KOPT-K1 (cell line): ENCODE results near the gene COX8C.

Experiments
- H3K27ac ChIP-seq: fragments of 200-600 bp; sonication (generic); 2 replicates; pipeline ENCODE4 v1.5.1; 2016; ENCODE audit warnings: antibody characterized with exemption, mild to moderate bottlenecking, low read depth, low read length; ENCODE audit not compliant: poor library complexity, severe bottlenecking
- H3K36me3 ChIP-seq: fragments of 200-600 bp; sonication (generic); 2 replicates; pipeline ENCODE4 v1.5.1; 2017; ENCODE audit warnings: antibody characterized with exemption, mild to moderate bottlenecking, low read length, moderate library complexity; ENCODE audit not compliant: insufficient read depth
- H3K9me3 ChIP-seq: fragments of 200-600 bp; sonication (generic); 2 replicates; pipeline ENCODE4 v1.5.1; 2017; ENCODE audit warnings: antibody characterized with exemption, low read length, mild to moderate bottlenecking; ENCODE audit not compliant: insufficient read depth, poor library complexity, severe bottlenecking

COX8C gene, protein sequence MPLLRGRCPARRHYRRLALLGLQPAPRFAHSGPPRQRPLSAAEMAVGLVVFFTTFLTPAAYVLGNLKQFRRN

DNA sequence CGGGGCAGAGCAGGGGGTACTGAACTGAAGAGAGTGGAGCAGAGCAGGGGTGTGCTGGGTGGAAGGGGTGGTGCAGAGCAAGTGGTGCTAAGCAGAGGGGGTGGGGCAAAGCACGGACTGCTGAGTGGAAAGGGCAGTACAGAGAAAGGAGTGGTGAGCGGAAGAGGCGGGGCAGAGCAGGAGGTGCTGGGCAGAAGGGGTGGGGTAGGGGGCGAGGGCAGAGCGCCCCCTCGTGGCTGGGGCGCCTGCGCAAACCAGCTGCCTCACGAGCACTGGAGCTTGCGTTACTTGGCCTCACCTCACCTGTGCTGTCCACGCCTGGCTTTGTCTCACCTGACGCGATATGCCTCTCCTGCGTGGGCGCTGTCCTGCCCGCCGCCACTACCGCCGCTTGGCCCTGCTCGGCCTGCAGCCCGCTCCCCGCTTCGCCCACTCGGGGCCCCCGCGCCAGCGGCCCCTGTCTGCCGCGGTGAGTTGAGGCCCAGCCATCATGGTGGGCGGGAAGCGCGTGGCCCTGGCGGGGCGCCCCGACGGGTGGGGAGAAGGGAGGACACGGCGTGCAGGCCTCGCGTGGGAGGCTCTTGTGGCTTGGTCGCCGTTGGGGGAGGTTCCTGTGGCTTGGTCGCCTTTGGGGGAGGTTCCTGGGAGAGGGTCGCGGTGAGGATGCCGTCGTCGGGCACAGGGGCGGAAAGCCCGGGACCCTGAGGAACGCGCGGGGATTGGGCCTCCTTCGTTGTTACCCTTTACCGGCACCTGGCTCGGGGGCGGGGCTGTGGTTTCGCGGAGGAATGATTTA lies at the start of gene COX8C:
TSS of gene COX8C (plus strand) at position 257 of the 796 bp plus-strand sequence. CDS start at position 344, 87 bp downstream.
- peaks cover 6% of the 10 kb centered on the region for H3K9me3 ChIP-seq
- no peaks in the 10 kb centered on the region for H3K36me3 ChIP-seq
- no peak within 1 kb of the TSS for H3K27ac ChIP-seq

DNA sequence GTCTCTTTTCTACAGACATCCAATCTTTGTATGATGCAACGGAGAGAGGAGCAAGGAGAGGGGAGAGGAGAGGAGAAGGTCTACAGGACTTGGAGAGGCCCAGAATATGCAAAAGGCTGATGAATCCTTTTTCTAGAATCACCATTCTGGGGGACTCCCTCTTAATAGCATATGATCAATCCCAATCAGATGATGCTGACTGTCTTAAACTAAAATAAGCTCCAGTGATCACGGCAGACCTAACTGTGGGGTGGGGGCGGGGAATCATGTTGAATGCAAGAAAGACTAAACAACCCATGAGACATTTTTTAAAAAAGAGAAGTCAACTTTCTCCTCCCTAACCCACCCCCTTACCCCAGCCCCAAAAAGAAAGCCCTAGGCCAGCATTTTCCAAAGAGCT lies 47.6 kb upstream of the COX8C start:
- Histone ChIP-seq H3K27ac (no peak overlapping the region), H3K36me3 (no peaks in the 10 kb centered on the region; the same call in 1 of the 2 replicates), H3K9me3 (no peaks in the 10 kb centered on the region)

DNA sequence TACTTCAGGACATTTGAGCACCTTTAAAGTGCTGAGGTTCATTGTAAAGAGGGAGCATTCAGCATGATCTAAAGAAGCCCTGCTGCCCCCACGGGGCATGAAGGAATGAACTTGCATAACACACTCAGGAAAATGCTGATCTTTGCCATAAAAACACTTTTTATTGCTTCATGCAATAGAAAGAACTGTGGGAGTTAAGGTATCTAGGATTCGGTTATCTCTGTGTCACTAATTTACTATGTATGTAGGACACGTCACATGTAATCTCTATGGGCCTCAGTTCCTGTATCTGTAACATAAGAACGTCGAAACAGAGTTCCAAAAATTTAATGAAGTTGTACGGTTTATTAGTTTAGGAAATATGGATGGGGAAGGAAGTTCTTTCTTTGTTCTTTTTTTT lies 47.1 kb upstream of the COX8C start:
- Histone ChIP-seq H3K9me3 (no peaks in the 10 kb centered on the region), H3K36me3 (no peaks in the 10 kb centered on the region), H3K27ac (no peak overlapping the region)

DNA sequence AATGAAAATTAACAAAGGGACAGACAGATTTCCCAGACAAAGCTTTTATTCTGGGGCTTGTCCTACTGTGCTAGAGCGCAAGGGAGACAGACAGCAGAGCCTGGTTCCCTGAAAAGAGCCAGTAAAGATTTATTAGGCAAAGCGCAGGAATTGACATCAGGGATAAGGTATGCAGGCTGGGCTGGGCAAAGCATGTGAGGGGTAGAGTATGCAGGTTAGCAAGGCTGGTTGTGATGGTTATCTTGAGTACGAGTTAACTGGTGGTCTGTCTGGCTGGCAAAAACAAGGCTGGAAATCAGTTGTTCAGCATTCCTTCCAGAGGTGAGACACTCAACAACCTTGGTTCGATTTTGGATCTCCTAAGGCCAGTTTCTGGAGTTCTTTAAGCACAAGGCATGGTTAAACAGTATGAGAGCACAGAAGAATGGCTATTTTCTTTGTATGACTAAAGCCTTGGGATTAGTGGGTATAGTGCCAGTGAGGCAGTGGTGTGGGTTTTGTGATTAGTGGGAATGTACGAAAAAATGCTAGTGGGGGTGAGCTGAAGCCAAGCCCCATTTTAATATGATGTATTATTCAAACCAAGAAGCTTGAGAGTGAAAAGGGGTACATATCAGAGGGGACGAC lies 45.0 kb upstream of the COX8C start:
- no peaks in the 10 kb centered on the region for H3K9me3 ChIP-seq
- H3K36me3 ChIP-seq: no peaks in the 10 kb centered on the region
- H3K27ac ChIP-seq: no peak overlapping the region

DNA sequence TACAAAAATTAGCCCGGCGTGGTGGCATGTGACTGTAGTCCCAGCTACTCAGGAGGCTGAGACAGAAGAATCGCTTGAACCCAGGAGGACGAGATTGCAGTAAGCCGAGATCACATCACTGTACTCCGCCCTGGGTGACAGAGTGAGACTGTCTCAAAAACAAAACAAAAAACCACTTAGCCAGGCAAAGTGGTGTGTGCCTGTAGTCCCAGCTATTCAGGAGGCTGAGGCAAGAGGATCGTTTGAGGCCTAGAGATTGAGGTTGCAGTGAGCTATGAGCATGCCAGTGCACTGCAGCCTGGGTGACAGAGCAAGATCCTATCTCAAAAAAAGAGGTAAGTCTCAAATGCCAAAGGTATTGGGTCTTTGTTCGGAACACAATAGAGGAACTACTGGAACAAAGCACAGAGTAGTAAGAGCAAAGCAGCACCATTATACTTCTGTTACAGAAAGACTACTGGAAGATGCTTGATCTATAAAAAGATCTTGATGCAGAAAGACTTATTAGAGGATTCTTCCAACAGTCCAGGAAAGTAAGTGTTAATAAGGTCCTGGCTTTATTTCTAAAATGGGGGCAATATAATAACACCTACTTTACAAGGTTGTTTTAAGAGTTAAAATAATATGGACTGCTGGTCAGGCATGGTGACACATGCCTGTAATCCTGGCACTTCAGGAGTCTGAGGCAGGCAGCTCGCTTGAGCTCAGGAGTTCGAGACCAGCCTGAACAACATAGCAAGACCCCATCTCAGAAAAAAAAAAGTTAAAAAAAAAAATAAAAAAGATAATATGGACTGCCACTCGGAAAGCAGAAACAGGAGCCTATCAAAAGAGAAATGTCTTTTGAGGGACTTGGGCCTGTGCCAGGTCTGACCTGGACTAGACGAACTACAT lies 44.0 kb upstream of the COX8C start:
- Histone ChIP-seq H3K36me3 (no peaks in the 10 kb centered on the region), H3K9me3 (no peaks in the 10 kb centered on the region), H3K27ac (no peak overlapping the region)

DNA sequence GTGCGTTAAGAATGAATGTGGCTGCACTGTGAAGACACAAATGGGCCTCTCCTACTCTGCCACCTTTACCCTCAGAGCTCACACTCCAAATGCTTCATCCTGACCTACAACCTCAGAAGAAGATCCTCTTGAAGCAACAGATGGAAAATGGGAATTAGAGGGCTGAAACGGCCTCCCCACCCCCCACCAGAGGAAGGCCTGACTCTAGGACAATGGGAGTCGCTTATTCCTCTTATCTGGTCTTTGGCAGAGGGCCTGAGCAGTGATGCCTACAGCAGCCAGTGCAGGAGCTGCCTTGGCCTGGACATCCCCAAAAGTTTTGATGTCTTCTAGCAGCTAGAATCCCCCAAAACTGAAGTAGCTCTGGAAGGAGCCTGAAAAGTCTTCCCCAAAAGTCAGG lies 43.3 kb upstream of the COX8C start:
- Histone ChIP-seq H3K9me3 (no peaks in the 10 kb centered on the region), H3K36me3 (no peaks in the 10 kb centered on the region), H3K27ac (no peak overlapping the region)

DNA sequence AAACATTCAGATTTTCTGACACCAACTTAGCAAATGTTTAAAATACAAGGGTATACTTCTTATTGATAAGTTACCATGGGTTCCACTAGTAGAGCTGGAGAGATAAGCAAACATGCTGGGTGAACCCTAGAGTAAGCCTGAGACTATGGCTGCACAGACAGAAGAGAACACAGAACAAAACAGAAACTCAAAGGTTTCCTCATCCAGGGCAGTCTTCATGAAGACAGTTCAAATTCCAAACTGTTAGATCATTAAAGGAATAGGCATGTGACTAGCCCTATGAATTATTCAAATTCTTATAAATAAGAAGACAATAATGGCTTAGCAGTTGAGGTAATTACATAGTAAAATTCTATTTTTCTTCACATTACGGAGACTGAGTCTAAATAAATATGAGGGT lies 42.2 kb upstream of the COX8C start:
- no peaks in the 10 kb centered on the region for H3K36me3 ChIP-seq
- no peaks in the 10 kb centered on the region for H3K9me3 ChIP-seq
- H3K27ac ChIP-seq: no peak overlapping the region

DNA sequence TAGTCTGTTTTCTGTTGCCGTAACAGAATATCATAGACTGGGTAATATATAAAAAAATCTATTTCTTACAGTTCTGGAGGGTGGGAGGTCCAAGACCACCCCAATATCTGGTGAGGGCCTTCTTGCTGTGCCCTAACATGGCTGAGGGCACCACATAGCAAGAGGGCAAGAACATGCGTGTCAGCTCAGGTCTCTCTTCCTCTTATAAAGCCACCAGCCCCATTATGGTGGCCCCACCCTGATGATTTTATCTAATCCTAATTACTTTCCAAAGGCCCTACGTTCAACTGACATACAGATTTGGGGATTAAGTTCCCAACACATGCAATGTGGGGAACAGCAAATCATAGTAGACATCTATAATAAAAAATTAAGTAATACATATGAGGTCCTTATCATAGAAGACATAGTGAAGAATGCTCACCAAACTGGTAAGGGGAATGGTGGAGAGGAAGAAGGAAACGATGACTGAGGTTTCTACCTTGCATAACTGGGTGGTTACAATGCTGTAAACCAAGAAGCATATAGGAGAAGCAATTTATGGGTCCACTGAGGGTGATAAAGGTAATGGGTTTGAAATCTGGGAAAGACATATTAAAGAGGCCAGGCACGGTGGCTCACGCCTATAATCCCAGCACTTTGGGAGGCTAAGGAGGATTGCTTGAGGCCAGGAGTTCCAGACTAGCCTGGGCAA lies 41.1 kb upstream of the COX8C start:
- H3K9me3 ChIP-seq: no peaks in the 10 kb centered on the region
- no peaks in the 10 kb centered on the region for H3K36me3 ChIP-seq
- no peak overlapping the region for H3K27ac ChIP-seq

DNA sequence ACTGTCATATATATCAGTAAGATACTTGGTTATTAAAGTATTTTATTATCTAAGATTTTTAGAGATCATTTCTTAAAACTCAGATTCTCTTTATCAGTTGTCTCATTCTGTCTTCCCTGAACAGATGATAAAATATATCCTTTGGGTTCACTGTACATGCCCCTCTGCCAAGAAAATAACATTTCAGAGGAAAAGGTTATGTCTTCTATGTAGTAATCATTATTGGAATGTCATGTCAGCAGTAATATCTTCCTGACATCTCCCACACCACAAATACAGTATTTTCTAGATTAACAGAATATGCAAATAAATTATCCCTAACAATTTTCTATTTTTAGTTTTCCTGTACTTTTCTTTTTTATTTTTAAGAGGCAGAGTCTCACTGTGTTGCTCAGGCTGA lies 40.2 kb upstream of the COX8C start:
- no peaks in the 10 kb centered on the region for H3K9me3 ChIP-seq
- no peaks in the 10 kb centered on the region for H3K36me3 ChIP-seq
- no peak overlapping the region for H3K27ac ChIP-seq

DNA sequence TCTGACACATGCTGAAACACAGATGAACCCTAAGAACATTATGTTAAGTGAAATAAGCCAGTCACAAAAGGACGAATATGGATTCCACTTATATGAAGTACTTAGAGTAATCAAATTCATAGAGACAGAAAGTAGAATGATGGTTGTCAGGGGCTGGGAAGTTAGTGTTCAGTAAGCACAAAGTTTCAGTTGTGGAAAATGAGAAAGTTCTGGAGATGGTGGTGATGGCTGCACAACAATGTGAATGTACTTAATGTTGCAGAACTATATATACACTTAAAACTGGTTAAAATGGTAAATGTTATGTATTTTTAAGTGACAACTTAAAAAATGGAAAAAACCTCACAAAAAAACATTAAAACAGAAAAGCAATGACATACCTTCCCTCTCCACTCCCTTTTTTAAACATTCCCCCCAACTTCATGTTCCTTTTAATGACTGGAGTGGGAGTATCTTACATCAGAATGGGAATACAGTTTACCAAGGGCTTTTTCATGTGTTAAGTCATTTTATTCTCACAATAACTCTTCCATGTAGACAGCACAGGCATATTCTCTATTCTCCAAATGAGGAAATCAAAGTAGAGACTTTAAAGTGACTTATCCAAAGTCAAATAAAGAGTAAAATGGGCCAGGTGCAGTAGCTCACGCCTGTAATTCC lies 38.2 kb upstream of the COX8C start:
- Histone ChIP-seq H3K36me3 (no peaks in the 10 kb centered on the region), H3K27ac (no peak overlapping the region), H3K9me3 (no peaks in the 10 kb centered on the region)

DNA sequence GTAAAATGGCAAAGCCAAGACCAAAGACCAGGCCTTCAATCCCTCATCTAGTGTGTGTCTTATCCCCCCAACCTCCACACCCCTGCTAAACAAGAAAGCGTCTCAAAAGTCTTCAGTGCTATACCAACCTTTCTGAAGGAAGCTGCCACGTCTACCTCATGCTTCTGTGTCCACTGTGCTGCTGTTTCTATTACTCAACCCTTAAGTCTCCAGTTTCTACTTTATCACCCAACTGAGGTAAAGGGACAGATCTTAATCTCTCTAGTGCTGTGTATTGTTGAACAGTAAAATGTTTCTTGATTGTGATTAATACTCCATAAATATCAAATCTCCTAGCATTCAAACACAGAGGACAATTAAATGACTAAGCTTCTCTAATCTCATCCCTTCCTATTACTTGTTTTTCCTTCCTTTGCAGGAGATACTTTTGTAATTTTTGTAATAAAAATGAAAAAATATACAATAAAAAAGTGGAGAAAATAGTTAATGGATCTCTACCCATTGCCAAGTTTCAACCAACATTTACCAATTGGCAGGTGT lies 37.5 kb upstream of the COX8C start:
- H3K27ac ChIP-seq: no peak overlapping the region
- H3K36me3 ChIP-seq: no peaks in the 10 kb centered on the region
- no peaks in the 10 kb centered on the region for H3K9me3 ChIP-seq

DNA sequence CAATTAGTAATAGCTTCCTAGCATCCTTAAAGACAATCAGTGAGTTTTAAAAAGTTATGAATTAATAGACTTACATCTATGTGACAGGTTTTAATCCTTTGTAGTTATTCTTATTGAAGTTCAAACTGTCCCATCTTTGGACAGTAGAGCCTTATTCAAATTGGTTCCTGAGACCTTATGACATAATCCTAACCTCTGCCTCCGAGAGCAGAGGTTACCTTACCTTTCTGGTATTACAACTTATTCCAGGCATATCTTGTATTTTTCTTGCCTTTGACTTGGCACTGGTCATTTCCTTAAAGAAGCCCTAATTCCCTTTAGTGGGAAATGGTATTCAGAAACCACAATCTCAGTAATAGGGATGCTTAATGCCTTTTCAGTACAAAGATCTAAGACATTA lies 35.9 kb upstream of the COX8C start:
- Histone ChIP-seq H3K36me3 (no peaks in the 10 kb centered on the region), H3K9me3 (no peaks in the 10 kb centered on the region), H3K27ac (no peak overlapping the region)

DNA sequence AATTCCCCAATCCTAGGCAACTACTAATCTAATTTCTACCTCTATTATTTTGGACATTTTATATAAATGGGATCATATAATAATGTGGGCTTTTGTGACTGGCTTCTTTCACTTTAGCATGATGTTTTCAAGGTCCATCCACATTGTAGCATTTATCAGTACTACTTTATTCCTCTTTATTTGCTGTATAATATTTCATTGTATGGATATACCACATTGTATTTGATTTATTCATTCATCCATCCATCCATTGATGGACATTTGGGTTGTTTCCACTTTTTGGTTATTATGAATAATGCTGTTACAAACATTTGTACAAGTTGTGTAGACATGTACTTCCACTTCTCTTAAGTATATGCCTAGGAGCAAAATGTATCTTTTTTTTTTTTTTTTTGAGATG lies 31.4 kb upstream of the COX8C start:
- Histone ChIP-seq H3K9me3 (no peaks in the 10 kb centered on the region), H3K36me3 (no peaks in the 10 kb centered on the region), H3K27ac (no peak overlapping the region)

DNA sequence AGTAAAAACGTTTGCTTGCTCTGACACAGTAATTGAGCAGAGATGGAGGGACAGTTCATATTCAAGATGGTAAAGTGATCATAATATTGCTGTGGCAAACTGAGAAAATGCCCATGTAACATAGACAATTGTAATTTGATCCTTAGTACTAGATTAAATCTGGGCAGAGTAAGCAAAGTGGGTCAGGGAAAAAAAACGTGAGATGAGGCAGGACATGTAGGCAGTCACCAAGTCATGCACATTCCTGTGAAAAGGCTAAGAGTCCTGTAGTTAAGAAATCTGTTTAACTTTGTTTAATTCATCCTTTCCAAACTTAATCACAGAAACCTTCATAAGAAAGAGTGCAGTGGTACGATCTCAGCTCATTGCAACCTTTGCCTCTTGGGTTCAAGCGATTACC lies 30.3 kb upstream of the COX8C start:
- Histone ChIP-seq H3K36me3 (no peaks in the 10 kb centered on the region), H3K27ac (no peak overlapping the region), H3K9me3 (no peaks in the 10 kb centered on the region)
